GM18519 (cell line): ENCODE data around the gene AGT.
"Not testable (repeated sequence)": the region's sequence is repeated elsewhere in the genome, so short reads cannot be mapped to it uniquely, and the experiment has no call there.

Source experiments
- ATAC-seq: cut with Tn5 transposase; IDR thresholded peaks from one replicate; pipeline ENCODE4 v1.9.1; 2021; ENCODE audit warnings: mild to moderate bottlenecking, moderate library complexity; ENCODE audit not compliant: unreplicated experiment, low FRiP score

Gene AGT

GRCh38 chr1:230745071-230745470 lies 31.1 kb upstream of the AGT start:
- ATAC-seq, result no peak

GRCh38 chr1:230744382-230744781 lies 30.5 kb upstream of the AGT start:
- ATAC-seq, result no peak

DNA sequence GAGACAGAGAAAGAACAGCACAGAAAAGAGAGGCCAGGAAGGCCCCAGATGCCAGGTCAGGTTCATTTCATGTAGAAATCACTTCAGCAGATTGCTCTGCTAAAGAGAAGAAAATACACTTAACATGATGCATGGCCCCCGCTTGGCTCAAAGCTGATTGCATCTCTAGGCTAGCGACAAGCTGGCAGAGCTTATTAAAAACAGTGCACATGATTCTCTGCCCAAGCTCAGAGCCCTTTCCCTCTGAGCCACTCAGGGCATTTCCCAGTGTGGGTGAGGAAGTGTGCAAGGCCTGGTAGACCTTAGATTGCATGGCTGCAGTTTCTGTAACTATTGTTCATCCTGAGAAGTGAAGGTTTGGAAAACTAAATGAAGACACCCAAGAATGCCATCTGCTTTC lies 30.0 kb upstream of the AGT start:
- no peak for ATAC-seq

GRCh38 chr1:230739564-230740290 lies 25.8 kb upstream of the AGT start:
- ATAC-seq, result no peak

- no peak for ATAC-seq
These were observed 23.8 kb upstream of the AGT start for GRCh38 chr1:230737622-230738262.

DNA sequence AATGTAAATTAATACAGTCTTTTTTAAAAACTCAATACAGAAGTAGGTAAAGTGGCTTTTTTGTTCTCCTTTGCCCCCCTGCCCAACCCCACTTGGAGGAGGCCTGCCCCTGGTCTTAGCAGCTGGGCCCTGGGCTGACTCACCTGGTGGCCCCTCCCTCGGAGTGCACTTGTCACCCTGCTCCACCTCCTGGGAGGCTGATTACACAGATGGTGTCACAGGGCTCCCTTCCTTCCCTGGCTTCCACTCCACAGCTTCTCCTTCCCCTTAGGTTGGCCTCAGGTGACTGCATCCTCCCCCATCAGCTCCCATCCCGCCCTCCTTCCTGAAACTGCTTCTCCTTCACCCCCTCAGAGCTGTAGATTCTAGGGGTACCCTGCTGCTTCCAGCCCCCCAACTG lies 21.5 kb upstream of the AGT start:
- no peak for ATAC-seq

DNA sequence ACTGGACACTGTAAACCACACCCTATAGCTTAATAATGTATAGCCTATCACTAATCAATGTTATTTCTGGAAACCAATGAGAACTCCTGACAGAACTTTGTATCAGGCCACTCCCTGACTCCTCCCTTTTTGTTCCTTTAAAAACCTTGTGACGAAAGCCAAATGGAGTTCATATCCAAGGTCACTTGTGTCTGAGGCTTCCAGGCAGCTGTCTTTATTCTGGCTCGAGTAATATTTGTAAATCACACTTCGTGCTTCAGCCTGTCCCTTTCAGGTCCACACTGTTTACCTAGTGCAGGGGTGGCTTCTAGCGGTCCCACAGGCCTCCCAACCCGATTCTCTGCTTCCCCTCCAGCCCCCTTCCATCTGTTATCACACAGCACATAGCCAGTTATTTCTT lies 17.1 kb upstream of the AGT start:
- ATAC-seq, result no peak

DNA sequence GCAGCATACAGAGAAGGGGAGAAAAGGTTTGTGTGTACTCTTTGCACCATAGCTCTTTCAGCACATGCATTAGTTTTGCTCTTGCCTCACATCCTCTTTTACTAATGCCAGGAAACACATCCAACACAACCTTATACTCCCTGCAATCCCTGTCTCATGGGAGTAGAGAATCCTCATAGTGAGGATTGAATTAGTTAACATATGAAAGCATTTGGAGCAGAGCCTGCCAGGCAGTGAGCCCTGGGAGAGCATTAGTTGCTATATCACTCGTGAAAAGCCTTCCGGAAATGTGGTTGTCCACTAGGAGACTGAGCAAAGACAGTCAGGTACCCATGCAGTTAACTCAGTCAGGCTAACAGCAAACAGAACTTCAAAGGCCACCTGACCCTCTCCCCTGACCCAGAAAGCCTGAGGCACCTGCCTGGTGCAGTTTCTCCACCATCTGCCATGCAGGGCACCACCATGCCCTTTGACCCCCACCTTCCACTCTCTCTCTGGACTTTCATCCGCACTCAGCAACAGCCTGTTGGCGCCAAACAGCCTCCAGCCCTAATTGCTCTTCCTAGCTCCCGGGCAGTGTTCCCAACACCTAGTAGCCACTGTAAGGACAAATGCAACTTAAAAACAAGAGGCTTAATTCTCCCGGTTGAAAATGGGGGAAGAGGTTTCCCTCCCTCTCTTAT lies 14.9 kb upstream of the AGT start:
- no peak for ATAC-seq

GRCh38 chr1:230725256-230726012 lies 11.5 kb upstream of the AGT start:
- no peak for ATAC-seq

DNA sequence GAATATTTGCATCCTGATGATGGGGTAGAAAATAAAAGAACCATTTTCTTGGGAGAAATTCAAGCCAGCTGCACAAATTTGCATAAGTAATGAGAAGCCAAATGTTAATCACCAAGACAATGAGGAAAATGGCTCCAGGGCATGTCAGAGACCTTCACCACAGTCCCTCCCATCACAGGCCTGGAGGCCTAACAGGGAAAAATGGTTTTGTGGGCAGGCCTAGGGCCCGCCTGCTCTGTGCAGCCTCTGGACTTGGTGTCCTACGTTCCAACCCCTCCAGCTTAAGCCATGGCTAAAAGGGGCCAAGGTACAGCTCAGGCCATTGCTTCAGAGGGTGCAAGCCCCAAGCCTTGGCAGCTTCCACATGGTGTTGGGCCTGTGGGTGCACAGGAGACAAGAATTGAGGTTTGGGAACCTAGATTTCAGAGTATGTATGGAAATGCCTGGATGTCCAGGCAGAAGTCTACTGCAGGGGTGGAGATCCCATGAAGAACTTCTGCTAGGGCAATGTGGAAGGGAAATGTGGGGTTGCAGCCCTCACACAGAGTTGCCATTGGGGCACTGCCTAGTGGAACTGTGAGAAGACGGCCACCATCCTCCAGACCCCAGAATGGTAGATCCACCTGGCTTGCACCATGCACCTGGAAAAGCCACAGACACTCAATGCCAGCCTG lies 8.1 kb upstream of the AGT start:
- not testable (repeated sequence) for ATAC-seq

DNA sequence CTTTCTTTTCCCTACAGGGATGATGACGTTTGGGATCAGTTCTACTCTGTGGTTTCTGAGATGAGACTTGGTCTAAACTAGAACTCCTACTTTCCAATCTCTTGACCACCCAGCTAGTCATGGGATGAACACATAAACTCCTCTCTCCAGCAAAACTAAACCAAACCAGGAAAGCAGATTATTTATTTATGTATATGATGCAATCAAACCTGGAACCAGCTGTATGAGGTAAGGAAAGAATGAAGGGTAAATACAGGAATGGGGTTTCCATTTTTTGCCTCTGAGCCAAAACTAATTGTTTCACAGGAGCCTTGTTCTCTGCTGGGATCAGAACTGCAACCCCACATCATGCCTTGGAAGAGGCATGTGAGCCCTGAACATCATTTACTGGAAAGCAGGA lies 3.3 kb upstream of the AGT start:
- no peak for ATAC-seq

DNA sequence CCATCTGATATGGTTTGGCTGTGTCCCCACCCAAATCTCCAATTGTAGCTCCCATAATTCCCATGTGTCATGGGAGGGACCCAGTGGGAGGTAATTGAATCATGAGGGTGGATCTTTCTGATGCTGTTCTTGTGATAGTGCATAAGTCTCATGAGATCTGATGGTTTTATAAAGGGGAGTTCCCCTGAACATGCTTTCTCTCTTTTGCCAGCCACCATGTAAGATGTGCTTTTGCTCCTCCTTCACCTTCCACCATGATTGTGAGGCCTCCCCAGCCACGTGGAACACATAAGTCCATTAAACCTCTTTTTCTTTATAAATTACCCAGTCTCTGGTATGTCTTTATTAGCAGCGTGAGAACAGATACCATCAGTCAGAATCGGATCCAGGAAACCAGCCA lies 2.5 kb upstream of the AGT start:
- ATAC-seq, result not testable (repeated sequence)

- no peak for ATAC-seq
These were observed 1.6 kb upstream of the AGT start for GRCh38 chr1:230715510-230715909.

DNA sequence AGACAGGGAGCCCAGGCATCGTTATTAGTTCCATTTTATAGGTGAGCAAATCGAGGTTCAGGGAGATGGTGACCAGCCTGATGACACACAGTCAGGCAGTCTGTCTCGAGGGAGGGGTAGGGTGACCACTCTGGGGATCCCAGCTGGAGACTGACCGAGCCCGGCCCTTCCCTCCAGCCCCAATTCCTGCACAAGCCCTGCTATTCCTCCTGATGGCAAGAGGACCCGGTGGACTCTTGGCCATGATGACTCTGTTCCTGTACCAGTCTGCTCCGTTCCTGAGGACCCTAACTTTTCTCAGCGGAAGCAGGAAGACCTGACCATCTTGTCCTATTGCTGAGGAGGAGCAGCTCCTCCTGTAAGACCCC lies 391 bp downstream of the AGT start:
- ATAC-seq, result no peak

DNA sequence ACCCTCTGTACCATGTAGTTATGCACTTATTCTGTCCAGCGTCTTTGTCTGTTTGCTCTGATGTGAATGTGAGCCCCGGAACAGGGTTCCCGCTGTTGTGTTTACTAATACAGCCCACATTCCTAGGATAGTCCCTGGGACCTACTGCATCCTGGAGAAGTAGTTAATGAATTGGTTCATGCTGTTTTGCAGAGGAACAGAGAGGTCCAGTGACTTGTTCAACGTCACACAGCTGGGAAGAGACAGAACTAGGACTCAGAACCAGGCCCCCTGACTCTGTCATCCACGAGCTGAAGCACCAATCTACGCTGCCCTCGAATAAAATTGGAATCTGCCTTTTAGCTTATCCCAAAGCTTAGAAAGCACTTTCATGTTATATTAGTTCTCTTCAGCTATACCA lies 784 bp downstream of the AGT start:
- ATAC-seq, result no peak

DNA sequence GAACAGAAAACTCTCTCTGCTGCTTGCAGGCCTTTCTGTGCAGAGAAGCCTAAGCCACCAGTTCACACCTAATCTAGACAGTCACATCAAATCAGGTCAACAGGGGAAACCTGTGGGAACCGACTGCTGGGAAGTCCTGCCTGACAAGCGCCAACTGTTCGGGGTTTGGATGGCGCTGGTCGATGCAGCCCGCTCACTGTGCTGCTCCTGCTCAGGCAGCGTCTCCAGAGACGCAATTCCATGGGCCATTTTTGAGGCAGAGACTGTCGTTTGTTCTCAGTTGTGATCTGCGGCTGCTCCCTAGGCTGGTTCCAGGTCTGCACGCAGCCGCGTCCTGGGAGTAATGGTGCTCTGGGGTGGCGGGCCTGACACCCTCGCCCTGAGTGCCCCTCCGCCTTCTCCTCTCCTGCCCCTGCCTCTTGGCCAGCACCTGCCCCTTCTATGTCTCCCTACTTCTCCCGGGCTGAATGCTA lies 1.4 kb downstream of the AGT start:
- no peak for ATAC-seq

DNA sequence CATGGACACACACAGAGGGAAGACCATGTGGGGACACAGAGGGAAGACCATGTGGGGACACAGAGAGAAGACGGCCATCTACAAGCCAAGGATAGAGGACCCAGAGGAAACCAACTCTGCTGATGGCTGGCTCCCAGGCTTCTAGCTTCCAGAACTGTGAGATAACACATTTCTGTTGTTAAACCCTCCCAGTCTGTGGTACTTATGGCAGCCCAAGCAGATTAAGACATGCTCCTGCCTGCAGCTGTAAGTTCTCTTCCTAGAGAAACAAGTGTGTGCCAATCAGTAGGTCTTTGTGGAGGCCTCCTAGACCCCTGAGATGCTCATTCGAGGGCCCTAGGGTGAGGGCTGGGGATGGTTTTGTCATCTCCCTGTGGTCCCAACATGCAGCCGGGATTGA lies 2.7 kb downstream of the AGT start:
- no peak for ATAC-seq

DNA sequence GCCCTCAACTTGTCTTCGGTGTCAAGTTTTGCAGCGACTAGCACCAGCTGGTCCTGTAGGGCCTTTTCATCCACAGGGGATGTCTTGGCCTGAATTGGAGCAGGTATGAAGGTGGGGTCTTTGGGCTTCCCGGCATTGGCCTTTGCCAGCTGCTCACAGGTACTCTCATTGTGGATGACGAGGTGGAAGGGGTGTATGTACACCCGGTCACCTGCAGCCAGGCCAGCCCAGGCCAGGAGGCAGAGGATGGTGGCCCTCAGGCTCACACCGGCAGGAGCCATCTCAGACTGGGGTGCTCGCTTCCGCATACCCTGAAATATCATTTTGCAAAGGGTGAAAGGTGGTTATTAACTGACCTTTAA lies 3.4 kb downstream of the AGT start:
- no peak for ATAC-seq

DNA sequence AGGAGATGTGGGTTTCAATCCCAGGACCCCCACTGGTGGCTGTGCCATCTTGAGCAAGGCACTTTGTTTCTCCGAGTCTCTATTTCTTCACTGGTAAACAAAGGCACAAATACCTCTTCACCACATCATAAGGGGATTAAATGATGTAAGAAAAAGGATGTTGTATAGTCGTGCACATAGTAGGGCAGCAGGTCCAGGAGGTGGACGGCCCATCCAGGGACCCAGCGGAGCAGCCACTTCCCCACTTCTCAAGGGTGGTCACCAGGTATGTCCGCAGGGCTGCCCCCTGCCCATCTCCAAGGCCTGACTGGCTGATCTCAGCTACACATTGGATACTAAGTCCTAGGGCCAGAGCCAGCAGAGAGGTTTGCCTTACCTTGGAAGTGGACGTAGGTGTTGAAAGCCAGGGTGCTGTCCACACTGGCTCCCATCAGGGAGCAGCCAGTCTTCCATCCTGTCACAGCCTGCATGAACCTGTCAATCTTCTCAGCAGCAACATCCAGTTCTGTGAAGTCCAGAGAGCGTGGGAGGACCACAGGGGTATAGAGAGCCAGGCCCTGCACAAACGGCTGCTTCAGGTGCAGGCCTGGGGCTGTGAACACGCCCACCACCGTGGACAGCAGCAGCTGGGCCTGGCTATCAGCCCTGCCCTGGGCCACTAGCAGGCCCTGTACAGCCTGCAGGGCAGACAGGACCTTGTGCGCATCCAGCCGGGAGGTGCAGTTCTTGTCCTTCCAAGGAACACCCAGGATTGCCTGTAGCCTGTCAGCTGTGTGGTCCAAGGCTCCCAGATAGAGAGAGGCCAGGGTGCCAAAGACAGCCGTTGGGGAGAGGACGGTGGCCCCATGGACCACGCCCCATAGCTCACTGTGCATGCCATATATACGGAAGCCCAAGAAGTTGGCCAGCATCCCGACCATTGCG lies 4.0 kb downstream of the AGT start:
- ATAC-seq, result no peak
